Smooth muscle cell (in vitro differentiated cells): ENCODE results near the gene FAM118A. TPM values are rescaled to one million over a fixed set of nuclear protein-coding genes. Genes with fewer than 3 reads are reported as not detected.

Experiments
- DNase-seq: peaks from one replicate; lab custom pipeline; 2025; ENCODE audit not compliant: unreplicated experiment; lab: John Stamatoyannopoulos, UW
- H2AFZ ChIP-seq: fragments of 200-600 bp; sonication (generic); 2 replicates; pipeline ENCODE4 v1.6.0; 2016; ENCODE audit warnings: antibody characterized with exemption, low read depth, mild to moderate bottlenecking
- H3F3A ChIP-seq: fragments of 200-600 bp; sonication (generic); 2 replicates; pipeline ENCODE4 v1.6.0; 2017; ENCODE audit warnings: antibody characterized with exemption, low read depth
- H3K27ac ChIP-seq: fragments of 200-600 bp; sonication (generic); 2 replicates; pipeline ENCODE4 v1.5.1; 2016; ENCODE audit warnings: low read depth, mild to moderate bottlenecking
- H3K27me3 ChIP-seq: fragments of 200-600 bp; sonication (generic); 2 replicates; pipeline ENCODE4 v1.6.1; 2016; ENCODE audit warnings: low read depth, mild to moderate bottlenecking
- H3K36me3 ChIP-seq: fragments of 200-600 bp; sonication (generic); 2 replicates; pipeline ENCODE4 v1.5.1; 2016; ENCODE audit warnings: low read depth
- H3K4me1 ChIP-seq: fragments of 200-600 bp; sonication (generic); 2 replicates; pipeline ENCODE4 v1.5.1; 2016; ENCODE audit warnings: low read depth
- H3K4me2 ChIP-seq: fragments of 200-600 bp; sonication (generic); 2 replicates; pipeline ENCODE4 v1.6.0; 2016; ENCODE audit warnings: mild to moderate bottlenecking
- H3K4me3 ChIP-seq: fragments of 200-600 bp; sonication (generic); 2 replicates; pipeline ENCODE4 v1.5.1; 2016; ENCODE audit warnings: mild to moderate bottlenecking
- H3K79me2 ChIP-seq: fragments of 200-600 bp; sonication (generic); 2 replicates; pipeline ENCODE4 v1.6.0; 2016; ENCODE audit warnings: low read depth, mild to moderate bottlenecking
- H3K9ac ChIP-seq: fragments of 200-600 bp; sonication (generic); 2 replicates; pipeline ENCODE4 v1.6.0; 2016; ENCODE audit warnings: low read depth
- H3K9me3 ChIP-seq: fragments of 200-600 bp; sonication (generic); replicated peaks from 2 replicates; pipeline ENCODE4 v1.5.1; 2016; ENCODE audit warnings: low read depth
- H4K20me1 ChIP-seq: fragments of 200-600 bp; sonication (generic); 2 replicates; pipeline ENCODE4 v1.6.0; 2016; ENCODE audit warnings: low read depth
- WGBS: methylation state at CpG from one replicate; pipeline ENCODE4 v1.1.7; 2016; ENCODE audit warnings: low lambda C conversion rate; 5-methylcytosine and 5-hydroxymethylcytosine counted together
- polyA plus RNA-seq: library from polyadenylated mRNA; unstranded; fragments of >200 nt; fragmentation: Nextera tagmentation; extraction: Ambion mirVana; gene quantifications from 2 replicates; pipeline ENCODE4 v1.2.1, GENCODE V29; 2016
- total RNA-seq: library from RNA; depleted of rRNA; stranded (reverse); fragments of >200 nt; gene quantifications from 2 replicates; pipeline ENCODE4 v1.2.3, GENCODE V29; 2014
- TF ChIP-seq, protein P1 (sequence below): fragments of 200-600 bp; sonication (generic); IDR thresholded peaks from 2 replicates; pipeline ENCODE4 v1.5.1; 2017; ENCODE audit warnings: borderline replicate concordance, mild to moderate bottlenecking, antibody characterized with exemption; ENCODE audit not compliant: insufficient read depth, poor library complexity, severe bottlenecking

FAM118A gene
- total and polyA plus RNA-seq, 2 experiments from 2014 or later = 36.6 to 60.3 TPM

DNA sequence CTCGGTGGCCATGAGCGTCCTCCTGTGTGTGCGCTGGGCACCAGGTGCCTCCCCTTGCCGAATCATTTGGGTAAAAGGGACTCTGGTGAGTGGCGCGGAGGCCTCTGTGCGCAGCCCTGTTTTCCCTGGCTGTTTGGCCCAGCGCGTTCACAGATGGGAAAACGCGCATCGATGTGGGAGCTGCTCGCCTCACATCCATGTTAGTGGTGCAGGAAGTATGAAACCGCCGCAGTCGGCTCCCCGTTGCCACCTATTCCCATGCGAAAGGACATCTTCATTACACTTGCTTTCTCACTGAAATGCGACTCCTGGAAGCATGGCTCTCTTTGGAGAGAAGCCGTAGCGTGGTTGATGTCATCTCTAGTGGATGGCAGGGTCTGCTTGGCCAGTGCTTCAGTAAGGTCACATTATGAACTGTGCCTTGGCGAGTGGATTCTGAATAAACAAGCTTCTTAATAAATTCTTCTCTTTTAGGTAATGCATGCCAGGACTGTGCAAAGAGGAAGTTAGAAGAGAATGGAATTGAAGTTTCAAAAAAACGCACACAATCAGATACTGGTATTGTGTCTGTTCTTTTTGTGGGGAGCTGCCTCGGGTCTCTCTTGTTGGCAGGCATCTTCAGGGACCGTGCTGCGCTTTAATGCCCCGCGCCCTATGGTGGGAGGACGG lies 26.3 kb downstream of the FAM118A start:
- Histone ChIP-seq H2AFZ (no peak overlapping the region), H3F3A (no peaks in the 10 kb centered on the region), H3K9me3 (no peaks in the 10 kb centered on the region), H3K27ac (no peak overlapping the region), H3K9ac (no peak overlapping the region), H4K20me1 (no peaks in the 10 kb centered on the region), H3K79me2 (no peaks in the 10 kb centered on the region), H3K4me3 (no peak overlapping the region), H3K4me2 (no peak overlapping the region), H3K36me3 (peaks cover 12% of the 10 kb centered on the region), H3K27me3 (no peaks in the 10 kb centered on the region), H3K4me1 (no peaks in the 10 kb centered on the region)
- no peak for DNase-seq
- TF ChIP-seq, protein P1, sequence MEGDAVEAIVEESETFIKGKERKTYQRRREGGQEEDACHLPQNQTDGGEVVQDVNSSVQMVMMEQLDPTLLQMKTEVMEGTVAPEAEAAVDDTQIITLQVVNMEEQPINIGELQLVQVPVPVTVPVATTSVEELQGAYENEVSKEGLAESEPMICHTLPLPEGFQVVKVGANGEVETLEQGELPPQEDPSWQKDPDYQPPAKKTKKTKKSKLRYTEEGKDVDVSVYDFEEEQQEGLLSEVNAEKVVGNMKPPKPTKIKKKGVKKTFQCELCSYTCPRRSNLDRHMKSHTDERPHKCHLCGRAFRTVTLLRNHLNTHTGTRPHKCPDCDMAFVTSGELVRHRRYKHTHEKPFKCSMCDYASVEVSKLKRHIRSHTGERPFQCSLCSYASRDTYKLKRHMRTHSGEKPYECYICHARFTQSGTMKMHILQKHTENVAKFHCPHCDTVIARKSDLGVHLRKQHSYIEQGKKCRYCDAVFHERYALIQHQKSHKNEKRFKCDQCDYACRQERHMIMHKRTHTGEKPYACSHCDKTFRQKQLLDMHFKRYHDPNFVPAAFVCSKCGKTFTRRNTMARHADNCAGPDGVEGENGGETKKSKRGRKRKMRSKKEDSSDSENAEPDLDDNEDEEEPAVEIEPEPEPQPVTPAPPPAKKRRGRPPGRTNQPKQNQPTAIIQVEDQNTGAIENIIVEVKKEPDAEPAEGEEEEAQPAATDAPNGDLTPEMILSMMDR = no peak
- 98% methylated on average over 29 of the region's 29 CpGs for WGBS

DNA sequence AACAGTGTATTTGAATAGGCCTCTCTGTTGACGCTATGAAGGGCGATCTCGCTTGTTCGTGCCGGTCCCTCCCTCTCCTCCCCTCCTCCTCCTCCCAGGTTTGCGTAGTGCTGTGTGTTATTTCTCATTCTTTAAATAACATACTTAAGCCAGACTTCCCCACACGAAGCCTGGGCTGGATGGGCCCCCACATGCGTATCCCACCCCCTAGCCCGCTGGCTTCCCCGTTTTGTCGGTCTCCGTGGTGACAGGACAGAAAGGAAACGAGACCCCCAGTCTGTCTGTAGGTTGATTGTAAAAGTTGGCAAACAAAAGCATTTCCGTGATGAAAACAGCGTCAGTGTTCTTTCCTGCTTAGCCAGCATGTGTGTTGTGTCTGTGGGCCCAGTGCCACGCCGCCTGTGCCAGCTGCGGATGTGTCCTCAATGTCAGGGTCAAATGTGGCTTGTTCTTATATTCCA lies 27.3 kb downstream of the FAM118A start:
- DNase-seq = no peak
- Histone ChIP-seq H3F3A (no peaks in the 10 kb centered on the region), H2AFZ (no peak overlapping the region), H3K9ac (no peak overlapping the region), H3K27me3 (no peaks in the 10 kb centered on the region), H3K79me2 (no peaks in the 10 kb centered on the region), H3K27ac (no peak overlapping the region), H3K4me3 (no peak overlapping the region), H3K36me3 (peaks cover 12% of the 10 kb centered on the region), H3K9me3 (no peaks in the 10 kb centered on the region), H4K20me1 (no peaks in the 10 kb centered on the region), H3K4me2 (no peak overlapping the region), H3K4me1 (no peaks in the 10 kb centered on the region)
- TF ChIP-seq, protein P1 = no peak
- 96% methylated on average over 18 of the region's 18 CpGs for WGBS

- no peaks in the 10 kb centered on the region for H3K9me3 ChIP-seq
- TF ChIP-seq, protein P1 = no peak
- H3K79me2 ChIP-seq = no peaks in the 10 kb centered on the region
- DNase-seq = no peak
- no peak overlapping the region for H3K9ac ChIP-seq
- no peak overlapping the region for H3K4me2 ChIP-seq
- no peaks in the 10 kb centered on the region for H3F3A ChIP-seq
- peaks cover 12% of the 10 kb centered on the region for H3K36me3 ChIP-seq
- no peaks in the 10 kb centered on the region for H3K27me3 ChIP-seq
- H3K4me3 ChIP-seq = no peak overlapping the region
- no peaks in the 10 kb centered on the region for H4K20me1 ChIP-seq
- H3K27ac ChIP-seq = no peak overlapping the region
- no peak overlapping the region for H2AFZ ChIP-seq
- H3K4me1 ChIP-seq = no peaks in the 10 kb centered on the region
- 95% methylated on average over 9 of the region's 9 CpGs for WGBS
Observed at GRCh38 chr22:45337536-45337935, 27.8 kb downstream of the FAM118A start.

DNA sequence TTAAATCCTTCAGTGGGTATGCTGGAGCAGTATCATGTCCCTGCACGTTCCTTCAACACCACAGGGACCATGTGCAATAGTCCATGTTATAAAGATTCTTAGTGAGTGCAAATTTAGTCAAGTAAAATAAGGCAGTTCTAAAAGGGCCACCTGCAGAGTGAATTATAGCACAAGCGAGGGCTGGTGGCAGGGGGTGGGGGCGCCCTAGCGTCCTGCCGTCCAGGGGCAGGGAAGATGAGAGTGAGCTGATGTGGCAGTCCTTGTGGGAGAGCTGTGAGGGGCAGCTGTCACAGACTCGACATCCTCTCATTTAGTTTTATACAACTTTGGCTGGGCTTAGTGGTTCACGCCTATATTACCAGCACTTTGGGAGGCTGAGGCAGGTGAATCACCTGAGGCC lies 29.1 kb downstream of the FAM118A start:
- H3K27me3 ChIP-seq = no peaks in the 10 kb centered on the region
- no peaks in the 10 kb centered on the region for H3F3A ChIP-seq
- H3K9ac ChIP-seq = no peak overlapping the region
- H3K79me2 ChIP-seq = no peaks in the 10 kb centered on the region
- no peaks in the 10 kb centered on the region for H4K20me1 ChIP-seq
- no peak overlapping the region for H3K4me2 ChIP-seq
- WGBS = 89% methylated on average over 7 of the region's 7 CpGs
- H3K9me3 ChIP-seq = no peaks in the 10 kb centered on the region
- no peak overlapping the region for H2AFZ ChIP-seq
- peaks cover 12% of the 10 kb centered on the region for H3K36me3 ChIP-seq
- no peaks in the 10 kb centered on the region for H3K4me1 ChIP-seq
- no peak for DNase-seq
- TF ChIP-seq, protein P1 = no peak
- H3K27ac ChIP-seq = no peak overlapping the region
- H3K4me3 ChIP-seq = no peak overlapping the region
